GM12892 (cell line): ENCODE measurements around the gene MAP3K12.
"Not testable (repeated sequence)": the region's sequence is repeated elsewhere in the genome, so short reads cannot be mapped to it uniquely, and the experiment has no call there.

Experiments used
- POLR2A ChIP-seq: IDR thresholded peaks from 2 replicates; pipeline ENCODE4 v1.6.1; 2011; ENCODE audit warnings: low read depth, low read length, control low read depth
- POLR2AphosphoS5 ChIP-seq: IDR thresholded peaks from 2 replicates; pipeline ENCODE4 v1.6.1; 2011; ENCODE audit warnings: low read depth, low read length, control low read depth
- TAF1 ChIP-seq: IDR thresholded peaks from 2 replicates; pipeline ENCODE4 v1.6.1; 2011; ENCODE audit warnings: low read depth, mild to moderate bottlenecking, control low read depth, low read length, borderline replicate concordance

- not testable (repeated sequence) for TF ChIP-seq TAF1, POLR2A, POLR2AphosphoS5
Observed at GRCh38 chr12:53444593-53445325, 54.5 kb downstream of the MAP3K12 start.
